H1 (cell line): ENCODE data around the gene MRPS31.

Experiments used
- BRCA1 ChIP-seq: IDR thresholded peaks from 2 replicates; pipeline ENCODE4 v1.6.1; 2012; ENCODE audit warnings: low read depth, low read length, improper control_type of control experiment
- CTCF ChIP-seq, 3 experiments: IDR thresholded peaks; 1 replicate in 2 of 3; 2 replicates in 1 of 3; pipeline versions ENCODE4 v1.5.1 to v1.6.1; 2011; ENCODE audit warnings: low read length in 3 of 3, mild to moderate bottlenecking in 3 of 3, inconsistent platforms in 2 of 3, low read depth in 1 of 3, moderate library complexity in 1 of 3; ENCODE audit not compliant: insufficient read depth in 1 of 3; ENCODE audit errors: control extremely low read depth in 1 of 3
- EZH2 ChIP-seq: fragments of 200-600 bp; sonication (generic); IDR thresholded peaks from 2 replicates; pipeline ENCODE4 v1.7.1; 2012; ENCODE audit warnings: low read depth, mild to moderate bottlenecking, moderate library complexity, low read length, inconsistent platforms; ENCODE audit not compliant: severe bottlenecking
- POLR2A ChIP-seq, 2 experiments: IDR thresholded peaks; 1 replicate in 1 of 2; 2 replicates in 1 of 2; pipeline ENCODE4 v1.6.1; 2011; ENCODE audit warnings: low read depth in 2 of 2, low read length in 2 of 2, mild to moderate bottlenecking in 2 of 2; ENCODE audit errors: control extremely low read depth in 1 of 2
- TBP ChIP-seq: IDR thresholded peaks from 2 replicates; pipeline ENCODE4 v1.6.1; 2011; ENCODE audit warnings: low read depth, low read length, improper control_type of control experiment
- YY1 ChIP-seq: IDR thresholded peaks from 2 replicates; pipeline ENCODE4 v1.6.1; 2011; ENCODE audit warnings: low read depth, mild to moderate bottlenecking, low read length

- no peak for TF ChIP-seq EZH2
- TF ChIP-seq TBP, result no peak
- TF ChIP-seq BRCA1, result no peak
- no peak for TF ChIP-seq YY1
- no peak for TF ChIP-seq CTCF (IDR thresholded peaks at IDR 0.05; ENCODE audit: control extremely low read depth in 1 of 3, insufficient read depth in 1 of 3, low read depth in 1 of 3, low read length in 3 of 3)
- TF ChIP-seq POLR2A (IDR thresholded peaks at IDR 0.05; ENCODE audit: control extremely low read depth in 1 of 2, low read depth in 2 of 2, low read length in 2 of 2), result no peak
Measured at GRCh38 chr13:40800559-40800958, 29.6 kb upstream of the MRPS31 start.
